IMR-90 (cell line): ENCODE data around the gene PPP2R5B.

Experiments used
- MAFK ChIP-seq: IDR thresholded peaks from 2 replicates; pipeline ENCODE4 v1.6.1; 2012; ENCODE audit warnings: low read depth, low read length, improper control_type of control experiment
- MAZ ChIP-seq: IDR thresholded peaks from 2 replicates; pipeline ENCODE4 v1.6.1; 2012; ENCODE audit warnings: low read depth, mild to moderate bottlenecking, low read length, improper control_type of control experiment, moderate library complexity, borderline replicate concordance
- MXI1 ChIP-seq: IDR thresholded peaks from 2 replicates; pipeline ENCODE4 v1.6.1; 2012; ENCODE audit warnings: low read depth, mild to moderate bottlenecking, low read length, moderate library complexity, borderline replicate concordance
- POLR2A ChIP-seq: IDR thresholded peaks from 2 replicates; pipeline ENCODE4 v1.6.1; 2012; ENCODE audit warnings: mild to moderate bottlenecking, low read depth, low read length
- RAD21 ChIP-seq: IDR thresholded peaks from 2 replicates; pipeline ENCODE4 v1.6.1; 2012; ENCODE audit warnings: low read length, improper control_type of control experiment
- RFX5 ChIP-seq: IDR thresholded peaks from 2 replicates; pipeline ENCODE4 v1.8.0; 2012; ENCODE audit warnings: low read depth, mild to moderate bottlenecking, low read length, moderate library complexity
- SMC3 ChIP-seq: fragments of 150-350 bp; IDR thresholded peaks from 2 replicates; pipeline ENCODE4 v1.6.1; 2016; ENCODE audit warnings: low read depth, mild to moderate bottlenecking, antibody characterized with exemption, low read length, moderate library complexity
- TF ChIP-seq, protein P1 (sequence below): conservative IDR thresholded peaks from 2 replicates; pipeline ENCODE4 v1.5.1; 2012; ENCODE audit warnings: mild to moderate bottlenecking, low read depth, low read length, improper control_type of control experiment
- TF ChIP-seq, protein P2 (sequence below): fragments of 150-350 bp; IDR thresholded peaks from 2 replicates; pipeline ENCODE4 v1.6.1; 2017; ENCODE audit warnings: mild to moderate bottlenecking, antibody characterized with exemption, low read length, low read depth

DNA sequence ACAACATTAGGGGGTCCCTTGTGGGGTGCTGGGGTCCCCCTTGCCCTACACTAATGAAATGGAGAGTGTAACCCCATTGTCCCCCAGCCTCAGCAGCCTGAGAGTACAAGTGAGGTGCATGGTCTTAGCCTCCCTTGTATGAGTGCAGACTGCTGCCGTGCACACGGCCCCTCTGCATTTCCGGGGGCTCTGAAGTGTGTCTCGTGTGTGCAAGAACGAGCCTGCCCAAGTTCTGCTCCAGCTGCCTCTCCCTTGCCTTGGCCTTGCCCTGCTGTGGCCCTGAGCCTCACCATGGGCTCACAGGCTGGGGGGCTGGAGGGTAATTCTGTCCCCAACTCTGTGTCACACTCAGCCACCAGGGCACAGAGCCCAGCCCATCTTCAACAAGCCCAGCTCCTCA lies 40.9 kb upstream of the PPP2R5B start:
- TF ChIP-seq, protein P1, sequence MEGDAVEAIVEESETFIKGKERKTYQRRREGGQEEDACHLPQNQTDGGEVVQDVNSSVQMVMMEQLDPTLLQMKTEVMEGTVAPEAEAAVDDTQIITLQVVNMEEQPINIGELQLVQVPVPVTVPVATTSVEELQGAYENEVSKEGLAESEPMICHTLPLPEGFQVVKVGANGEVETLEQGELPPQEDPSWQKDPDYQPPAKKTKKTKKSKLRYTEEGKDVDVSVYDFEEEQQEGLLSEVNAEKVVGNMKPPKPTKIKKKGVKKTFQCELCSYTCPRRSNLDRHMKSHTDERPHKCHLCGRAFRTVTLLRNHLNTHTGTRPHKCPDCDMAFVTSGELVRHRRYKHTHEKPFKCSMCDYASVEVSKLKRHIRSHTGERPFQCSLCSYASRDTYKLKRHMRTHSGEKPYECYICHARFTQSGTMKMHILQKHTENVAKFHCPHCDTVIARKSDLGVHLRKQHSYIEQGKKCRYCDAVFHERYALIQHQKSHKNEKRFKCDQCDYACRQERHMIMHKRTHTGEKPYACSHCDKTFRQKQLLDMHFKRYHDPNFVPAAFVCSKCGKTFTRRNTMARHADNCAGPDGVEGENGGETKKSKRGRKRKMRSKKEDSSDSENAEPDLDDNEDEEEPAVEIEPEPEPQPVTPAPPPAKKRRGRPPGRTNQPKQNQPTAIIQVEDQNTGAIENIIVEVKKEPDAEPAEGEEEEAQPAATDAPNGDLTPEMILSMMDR: no peak
- TF ChIP-seq RAD21: no peak
- TF ChIP-seq MAZ: no peak
- no peak for TF ChIP-seq MAFK
- no peak for TF ChIP-seq POLR2A
- TF ChIP-seq RFX5: no peak
- TF ChIP-seq, protein P2, sequence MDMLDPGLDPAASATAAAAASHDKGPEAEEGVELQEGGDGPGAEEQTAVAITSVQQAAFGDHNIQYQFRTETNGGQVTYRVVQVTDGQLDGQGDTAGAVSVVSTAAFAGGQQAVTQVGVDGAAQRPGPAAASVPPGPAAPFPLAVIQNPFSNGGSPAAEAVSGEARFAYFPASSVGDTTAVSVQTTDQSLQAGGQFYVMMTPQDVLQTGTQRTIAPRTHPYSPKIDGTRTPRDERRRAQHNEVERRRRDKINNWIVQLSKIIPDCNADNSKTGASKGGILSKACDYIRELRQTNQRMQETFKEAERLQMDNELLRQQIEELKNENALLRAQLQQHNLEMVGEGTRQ: no peak
- no peak for TF ChIP-seq SMC3
- TF ChIP-seq MXI1: no peak
